AG04449 (cell line): ENCODE results near the gene LPCAT1.

Experiments used
- CTCF ChIA-PET: fragments of 350-600 bp; formaldehyde crosslinking; extraction: SDS; loops from one replicate; lab custom pipeline; 2021; ENCODE audit warnings: antibody characterized with exemption; lab: Yijun Ruan, JAX
- POLR2A ChIA-PET: fragments of 400-600, 350-600 bp; formaldehyde crosslinking; extraction: SDS; loops from one replicate; lab custom pipeline; 2020; ENCODE audit warnings: antibody characterized with exemption, inconsistent platforms; lab: Yijun Ruan, JAX
- DNase-seq: peaks from one replicate; pipeline ENCODE4 v3.0.0-alpha.2; 2010; ENCODE audit warnings: low read depth, low spot score
- H3K4me3 ChIP-seq: 2 replicates; pipeline ENCODE4 v1.5.1; 2011; ENCODE audit warnings: low read depth, mild to moderate bottlenecking, control low read depth, low read length
- TF ChIP-seq, protein P1 (sequence below): IDR thresholded peaks from one replicate; pipeline ENCODE4 v1.5.1; 2011; ENCODE audit warnings: mild to moderate bottlenecking, moderate library complexity, low read length, control low read depth, inconsistent platforms; ENCODE audit not compliant: insufficient read depth; ENCODE audit errors: missing control alignments

Gene LPCAT1

DNA sequence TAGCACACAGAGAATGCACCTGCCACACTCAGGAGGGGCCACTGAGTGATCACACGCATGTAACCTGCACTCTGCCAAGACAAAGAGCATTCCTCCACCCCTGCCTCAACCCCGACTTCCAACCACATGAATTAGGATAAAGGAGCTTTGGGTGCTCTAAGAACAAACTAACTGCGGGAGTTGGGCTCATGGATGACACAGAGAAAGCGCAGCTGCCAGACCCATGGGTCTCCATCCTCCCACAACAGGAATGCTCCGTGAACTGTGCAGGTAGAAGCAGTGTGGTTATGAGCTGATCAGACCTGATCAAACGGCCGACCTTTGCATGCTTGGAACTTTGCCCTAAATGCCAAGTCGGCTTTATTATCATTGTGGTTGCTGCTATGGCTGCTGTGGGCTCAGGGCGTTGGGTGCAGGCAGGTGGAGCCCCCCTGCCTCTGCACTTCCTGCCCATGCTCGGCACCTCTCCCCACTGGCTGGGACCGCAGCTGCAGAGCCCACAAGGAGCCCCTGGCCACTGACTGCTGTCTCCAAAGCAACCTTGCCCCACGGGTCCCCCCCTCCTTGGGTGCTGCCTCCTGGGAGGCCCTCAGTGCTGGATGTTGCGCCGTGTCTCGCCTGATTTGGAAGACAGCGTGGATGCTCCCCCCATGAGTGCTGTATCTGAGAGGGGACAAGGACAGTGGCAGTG lies 75.9 kb downstream of the LPCAT1 start:
- ChIA-PET CTCF (interaction anchor here (1.4 kb wide), 1 partner anchor 289 kb away, joined by 3 read pairs; no protein-coding TSS in a partner anchor), POLR2A (no interaction called here)
- TF ChIP-seq, protein P1, sequence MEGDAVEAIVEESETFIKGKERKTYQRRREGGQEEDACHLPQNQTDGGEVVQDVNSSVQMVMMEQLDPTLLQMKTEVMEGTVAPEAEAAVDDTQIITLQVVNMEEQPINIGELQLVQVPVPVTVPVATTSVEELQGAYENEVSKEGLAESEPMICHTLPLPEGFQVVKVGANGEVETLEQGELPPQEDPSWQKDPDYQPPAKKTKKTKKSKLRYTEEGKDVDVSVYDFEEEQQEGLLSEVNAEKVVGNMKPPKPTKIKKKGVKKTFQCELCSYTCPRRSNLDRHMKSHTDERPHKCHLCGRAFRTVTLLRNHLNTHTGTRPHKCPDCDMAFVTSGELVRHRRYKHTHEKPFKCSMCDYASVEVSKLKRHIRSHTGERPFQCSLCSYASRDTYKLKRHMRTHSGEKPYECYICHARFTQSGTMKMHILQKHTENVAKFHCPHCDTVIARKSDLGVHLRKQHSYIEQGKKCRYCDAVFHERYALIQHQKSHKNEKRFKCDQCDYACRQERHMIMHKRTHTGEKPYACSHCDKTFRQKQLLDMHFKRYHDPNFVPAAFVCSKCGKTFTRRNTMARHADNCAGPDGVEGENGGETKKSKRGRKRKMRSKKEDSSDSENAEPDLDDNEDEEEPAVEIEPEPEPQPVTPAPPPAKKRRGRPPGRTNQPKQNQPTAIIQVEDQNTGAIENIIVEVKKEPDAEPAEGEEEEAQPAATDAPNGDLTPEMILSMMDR = no peak
- no peak for DNase-seq
- H3K4me3 ChIP-seq = no peak overlapping the region

DNA sequence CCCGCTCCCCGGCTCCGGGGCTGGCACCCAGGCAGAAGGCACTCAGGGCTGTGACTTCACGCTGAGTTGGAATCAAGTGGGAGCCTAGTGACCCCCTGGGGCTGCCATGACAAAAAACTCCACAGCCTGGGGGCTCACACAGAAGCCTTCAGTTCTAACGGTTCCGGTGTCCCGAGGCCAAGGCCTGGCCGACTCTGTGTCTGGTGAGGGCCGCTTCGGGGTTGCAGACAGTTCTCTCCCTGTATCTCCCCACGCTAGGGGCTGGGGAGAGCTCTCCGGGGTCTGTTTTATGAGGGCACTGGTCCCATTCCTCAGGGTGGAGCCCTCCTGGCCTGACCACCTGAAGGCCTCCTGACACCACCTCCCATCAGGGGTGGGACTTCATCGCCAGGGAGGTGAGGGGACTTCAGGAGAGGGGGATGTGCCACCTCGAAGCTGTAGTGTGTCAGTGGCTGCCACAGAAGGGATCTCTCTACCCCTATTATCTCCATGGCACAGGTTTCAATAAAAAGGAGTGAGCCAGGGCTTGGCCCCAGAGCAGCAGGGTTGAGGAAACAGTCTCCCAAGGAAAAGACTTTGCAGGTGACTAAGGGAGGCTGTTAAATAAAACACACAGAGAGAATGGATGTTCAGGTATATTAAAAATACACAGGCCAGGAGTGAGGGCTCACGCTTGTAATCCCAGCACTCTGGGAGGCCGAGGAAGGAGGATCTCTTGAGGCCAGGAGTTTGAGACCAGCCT lies 77.0 kb downstream of the LPCAT1 start:
- no peak for DNase-seq
- TF ChIP-seq, protein P1 = no peak
- CTCF ChIA-PET = interaction anchor here (1.4 kb wide), 1 partner anchor 290 kb away, joined by 3 read pairs; no protein-coding TSS in a partner anchor
- no peak overlapping the region for H3K4me3 ChIP-seq
- POLR2A ChIA-PET = no interaction called here

DNA sequence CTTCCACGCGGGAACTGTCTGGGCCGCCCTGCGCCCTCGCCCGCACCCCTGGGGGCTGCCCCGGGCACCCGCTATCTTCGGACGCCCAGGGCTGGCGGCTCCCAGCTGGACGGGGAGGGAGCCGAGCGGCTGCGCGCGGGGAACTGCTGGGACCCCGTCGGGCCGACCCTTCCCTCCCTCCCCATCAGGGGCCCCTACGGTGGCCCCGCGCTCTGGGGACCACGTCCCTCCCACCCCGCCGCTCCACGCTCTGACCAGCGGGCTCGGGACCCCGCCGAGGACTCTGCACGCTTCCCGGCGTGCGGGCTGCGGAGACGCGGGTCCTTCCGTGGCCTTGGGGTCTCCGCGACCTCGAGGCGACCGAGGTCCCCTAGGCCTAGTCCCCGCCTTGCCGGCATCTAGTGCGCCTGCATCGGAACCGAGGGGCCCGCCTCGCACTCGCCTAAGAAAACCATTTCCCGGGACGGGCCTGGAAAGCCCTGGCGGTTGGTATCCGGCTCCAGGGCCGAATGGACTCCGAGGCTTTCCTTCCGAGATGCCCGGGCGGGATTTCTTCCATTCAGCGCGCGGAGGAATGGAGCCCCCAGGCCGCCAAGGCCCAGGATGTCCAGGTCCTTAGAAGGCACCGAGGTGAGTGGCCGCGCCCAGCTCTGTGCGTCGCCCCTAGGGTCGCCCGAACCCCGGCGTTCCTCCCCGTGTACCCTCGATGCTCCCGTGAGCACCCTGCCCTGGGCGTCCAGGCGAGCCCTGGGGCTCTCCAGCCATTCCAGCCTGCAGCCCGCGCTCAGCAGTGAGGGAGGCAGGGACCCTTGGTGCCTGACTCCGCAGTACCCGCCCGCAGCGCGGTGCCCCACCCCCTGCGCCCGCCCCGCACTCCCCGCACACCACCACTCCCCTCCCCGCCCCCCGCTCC lies 77.8 kb downstream of the LPCAT1 start:
- no peak for DNase-seq
- POLR2A ChIA-PET = no interaction called here
- CTCF ChIA-PET = no interaction called here
- H3K4me3 ChIP-seq = no peak overlapping the region
- TF ChIP-seq, protein P1 = no peak

DNA sequence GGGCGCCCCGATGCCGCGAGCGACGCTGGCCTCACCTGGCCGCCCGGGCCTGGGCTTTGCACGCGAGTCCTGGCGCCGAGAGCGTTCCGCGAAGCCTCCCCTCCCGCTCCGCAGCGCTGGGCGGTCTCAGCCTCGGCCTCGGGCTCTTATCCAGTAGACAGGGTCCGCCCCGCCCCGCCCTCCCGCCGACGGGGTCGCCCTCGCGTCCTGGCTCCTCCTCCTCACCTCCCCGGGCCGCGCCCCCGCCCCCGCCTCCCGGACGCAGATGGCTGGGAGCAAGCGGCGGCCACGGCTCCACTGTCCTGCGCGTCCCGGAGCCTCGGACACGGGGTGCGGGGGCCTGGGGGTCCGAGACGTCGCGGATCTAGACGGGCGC lies 78.5 kb downstream of the LPCAT1 start, which contains the start of gene SLC6A3:
SLC6A3 (minus strand) TSS at position 128 of the 376 bp plus-strand sequence. CDS start 2,243 bp downstream, outside the sequence.
- DNase-seq = no peak
- TF ChIP-seq, protein P1 = no peak
- ChIA-PET CTCF (no interaction called here), POLR2A (no interaction called here)
- H3K4me3 ChIP-seq = no peak within 1 kb of the TSS

DNA sequence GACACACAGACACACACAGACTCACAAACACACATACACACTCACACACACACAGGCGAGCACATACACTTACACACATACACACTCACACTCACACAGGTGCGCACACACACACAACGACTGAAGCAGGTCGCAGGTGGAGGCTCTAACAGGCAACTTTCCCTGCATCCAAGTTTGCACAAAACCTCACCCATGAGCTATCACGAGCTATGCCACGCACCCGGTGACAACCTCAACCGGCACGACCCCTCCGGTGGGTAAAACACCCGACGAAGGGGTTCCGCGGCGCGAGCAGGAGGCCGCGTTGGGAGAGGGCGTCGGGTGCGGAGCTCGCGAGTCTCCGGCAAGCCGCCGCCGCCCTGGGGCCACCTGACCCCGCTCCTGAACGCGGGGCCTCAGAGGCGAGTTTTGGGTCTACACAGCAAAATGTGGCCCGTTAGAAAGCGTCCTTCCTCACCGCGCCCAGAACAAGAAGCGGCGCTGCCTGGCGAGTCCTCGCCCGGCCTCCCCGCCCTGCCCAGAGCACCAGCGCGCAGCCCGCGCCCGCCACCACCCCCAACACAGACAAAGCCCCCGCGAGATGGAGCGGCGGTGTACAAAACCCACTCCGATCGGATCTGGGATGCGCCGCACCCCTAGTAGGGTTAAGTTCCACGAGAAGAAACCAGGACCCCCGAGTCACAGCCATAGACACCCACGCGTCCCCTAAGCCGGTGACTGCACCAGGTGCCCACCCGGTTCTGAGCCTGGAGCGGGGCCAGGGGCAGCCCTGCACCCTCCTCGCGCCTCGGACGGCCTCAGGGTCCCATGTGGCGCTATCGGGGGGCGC lies 79.2 kb downstream of the LPCAT1 start:
- ChIA-PET CTCF (no interaction called here), POLR2A (no interaction called here)
- no peak for DNase-seq
- TF ChIP-seq, protein P1 = no peak
- no peak overlapping the region for H3K4me3 ChIP-seq
